ENCODE data around the gene ATP8B1.

- no peak for TF ChIP-seq CTCF (IDR thresholded peaks at IDR 0.05)
- no peak for TF ChIP-seq EZH2 (IDR thresholded peaks at IDR 0.05)
Measured at GRCh38 chr18:57696271-57696670, 106.8 kb downstream of the ATP8B1 start.
